Central memory CD8-positive, alpha-beta T cell (primary cell): Measurements from ENCODE around the gene ZC3H18.

ENCODE experiments used
- ATAC-seq: fragments of 150-1000 bp; cut with Tn5 transposase; replicated peaks from 2 replicates; pipeline ENCODE4 v1.10.0; 2022; ENCODE audit warnings: mild to moderate bottlenecking, moderate FRiP score, moderate number of reproducible peaks; ENCODE audit not compliant: poor library complexity, severe bottlenecking; ENCODE audit errors: extremely low read depth
- DNase-seq, 2 donors: peaks; one replicate each; pipeline ENCODE4 v3.0.0; 2021; ENCODE audit warnings: low spot score in 2 of 2
- H3K27ac Mint-ChIP-seq: one replicate; pipeline ENCODE4 v1.8.0; 2022; ENCODE audit warnings: low read depth, mild to moderate bottlenecking, moderate library complexity, mixed read lengths
- H3K27me3 Mint-ChIP-seq: one replicate; pipeline ENCODE4 v1.8.0; 2022; ENCODE audit warnings: mixed read lengths
- H3K36me3 Mint-ChIP-seq: one replicate; pipeline ENCODE4 v1.8.0; 2022; ENCODE audit warnings: mild to moderate bottlenecking, moderate library complexity, mixed read lengths; ENCODE audit not compliant: insufficient read depth
- H3K4me1 Mint-ChIP-seq: one replicate; pipeline ENCODE4 v1.8.0; 2022; ENCODE audit warnings: mixed read lengths
- H3K4me3 Mint-ChIP-seq: one replicate; pipeline ENCODE4 v1.8.0; 2022; ENCODE audit warnings: mild to moderate bottlenecking, moderate library complexity, mixed read lengths
- H3K9me3 Mint-ChIP-seq: one replicate; pipeline ENCODE4 v1.8.0; 2022; ENCODE audit warnings: mixed read lengths

The ZC3H18 gene

GRCh38 chr16:88569985-88570690, at the start of gene ZC3H18:
ZC3H18 (plus strand) TSS chr16:88570403; CDS start chr16:88577124, 6,721 bp downstream.
- ATAC-seq: peak; percentile 85
- no peaks in the 10 kb centered on the region for H3K27me3 Mint-ChIP-seq
- H3K27ac Mint-ChIP-seq: peak within 1 kb of the TSS; percentile 74
- H3K9me3 Mint-ChIP-seq: no peaks in the 10 kb centered on the region
- H3K36me3 Mint-ChIP-seq: peaks cover 29% of the 10 kb centered on the region
- H3K4me3 Mint-ChIP-seq: peak within 1 kb of the TSS; percentile 85
- peak; percentile 92 for DNase-seq
- peaks cover 15% of the 10 kb centered on the region for H3K4me1 Mint-ChIP-seq

- peaks cover 11% of the 10 kb centered on the region for H3K9me3 Mint-ChIP-seq
Observed at GRCh38 chr16:88521674-88522073, 48.5 kb upstream of the ZC3H18 start.

GRCh38 chr16:88522276-88522949, 47.8 kb upstream of the ZC3H18 start:
- peaks cover 6% of the 10 kb centered on the region for H3K9me3 Mint-ChIP-seq
- no peak overlapping the region for H3K4me3 Mint-ChIP-seq
- peaks cover 24% of the 10 kb centered on the region for H3K36me3 Mint-ChIP-seq
- peaks cover 9% of the 10 kb centered on the region for H3K4me1 Mint-ChIP-seq
- no peaks in the 10 kb centered on the region for H3K27me3 Mint-ChIP-seq
- H3K27ac Mint-ChIP-seq: peak overlapping the region; percentile 53
- DNase-seq (no peak), ATAC-seq (no peak)

More at GRCh38 chr16:88521674-88522073, 48.5 kb upstream of the ZC3H18 start:
- ATAC-seq (no peak), DNase-seq (no peak)
- Mint-ChIP-seq H3K27me3 (no peaks in the 10 kb centered on the region), H3K36me3 (peaks cover 28% of the 10 kb centered on the region), H3K27ac (no peak overlapping the region), H3K4me1 (peaks cover 9% of the 10 kb centered on the region), H3K4me3 (no peak overlapping the region)

GRCh38 chr16:88523309-88524161, 46.7 kb upstream of the ZC3H18 start:
- peaks cover 23% of the 10 kb centered on the region for H3K36me3 Mint-ChIP-seq
- H3K27me3 Mint-ChIP-seq: no peaks in the 10 kb centered on the region
- DNase-seq: no peak
- peaks cover 9% of the 10 kb centered on the region for H3K4me1 Mint-ChIP-seq
- H3K9me3 Mint-ChIP-seq: peaks cover under 1% of the 10 kb centered on the region
- no peak overlapping the region for H3K4me3 Mint-ChIP-seq
- peak overlapping the region; percentile 53 for H3K27ac Mint-ChIP-seq
- no peak for ATAC-seq

GRCh38 chr16:88524274-88524972, 45.8 kb upstream of the ZC3H18 start:
- H3K27ac Mint-ChIP-seq: no peak overlapping the region
- H3K36me3 Mint-ChIP-seq: peaks cover 19% of the 10 kb centered on the region
- ATAC-seq: no peak
- H3K27me3 Mint-ChIP-seq: no peaks in the 10 kb centered on the region
- peaks cover 9% of the 10 kb centered on the region for H3K4me1 Mint-ChIP-seq
- H3K9me3 Mint-ChIP-seq: no peaks in the 10 kb centered on the region
- no peak overlapping the region for H3K4me3 Mint-ChIP-seq
- no peak for DNase-seq

GRCh38 chr16:88524973-88525662, 45.1 kb upstream of the ZC3H18 start:
- Mint-ChIP-seq H3K4me3 (no peak overlapping the region), H3K4me1 (peaks cover 9% of the 10 kb centered on the region), H3K27me3 (no peaks in the 10 kb centered on the region), H3K27ac (no peak overlapping the region), H3K36me3 (peaks cover 19% of the 10 kb centered on the region), H3K9me3 (no peaks in the 10 kb centered on the region)
- ATAC-seq: no peak
- no peak for DNase-seq

GRCh38 chr16:88525663-88525990, 44.6 kb upstream of the ZC3H18 start:
- no peak for DNase-seq
- no peaks in the 10 kb centered on the region for H3K9me3 Mint-ChIP-seq
- H3K4me3 Mint-ChIP-seq: no peak overlapping the region
- peaks cover 9% of the 10 kb centered on the region for H3K4me1 Mint-ChIP-seq
- H3K36me3 Mint-ChIP-seq: peaks cover 21% of the 10 kb centered on the region
- ATAC-seq: no peak
- H3K27ac Mint-ChIP-seq: no peak overlapping the region
- no peaks in the 10 kb centered on the region for H3K27me3 Mint-ChIP-seq

- H3K27me3 Mint-ChIP-seq: no peaks in the 10 kb centered on the region
- no peak overlapping the region for H3K4me3 Mint-ChIP-seq
- no peak overlapping the region for H3K27ac Mint-ChIP-seq
- H3K9me3 Mint-ChIP-seq: no peaks in the 10 kb centered on the region
- ATAC-seq: no peak
- DNase-seq: no peak
- H3K4me1 Mint-ChIP-seq: peaks cover 9% of the 10 kb centered on the region
- H3K36me3 Mint-ChIP-seq: peaks cover 25% of the 10 kb centered on the region
Observed at GRCh38 chr16:88526008-88526905, 43.9 kb upstream of the ZC3H18 start.

GRCh38 chr16:88526906-88527185, 43.4 kb upstream of the ZC3H18 start:
- no peak for DNase-seq
- Mint-ChIP-seq H3K27me3 (no peaks in the 10 kb centered on the region), H3K4me1 (peaks cover 13% of the 10 kb centered on the region), H3K36me3 (peaks cover 30% of the 10 kb centered on the region), H3K27ac (no peak overlapping the region), H3K4me3 (no peak overlapping the region), H3K9me3 (no peaks in the 10 kb centered on the region)
- no peak for ATAC-seq

- Mint-ChIP-seq H3K4me1 (peaks cover 15% of the 10 kb centered on the region), H3K4me3 (no peak overlapping the region), H3K27me3 (no peaks in the 10 kb centered on the region), H3K9me3 (no peaks in the 10 kb centered on the region), H3K27ac (no peak overlapping the region), H3K36me3 (peaks cover 33% of the 10 kb centered on the region)
- peak; percentile 50 for ATAC-seq
- peak; percentile 33 to 53 for DNase-seq
Observed at GRCh38 chr16:88527186-88527936, 42.8 kb upstream of the ZC3H18 start.
